Activated CD8-positive, alpha-beta memory T cell treated with anti-CD3 and anti-CD28 coated beads for 24 hours (primary cell): ENCODE results near the gene PRKN.

Experiments used
- DNase-seq: peaks from one replicate; pipeline ENCODE4 v3.0.0-alpha.2; 2020

Gene PRKN

GRCh38 chr6:162092816-162093502 lies 634.6 kb downstream of the PRKN start:
- DNase-seq, result no peak

- DNase-seq, result no peak
Measured at GRCh38 chr6:162090734-162091133, 636.8 kb downstream of the PRKN start.

GRCh38 chr6:162088091-162088490 lies 639.5 kb downstream of the PRKN start:
- DNase-seq, result no peak

- no peak for DNase-seq
Measured at GRCh38 chr6:162085561-162085960, 642.0 kb downstream of the PRKN start.

- no peak for DNase-seq
Measured at GRCh38 chr6:162082520-162082919, 645.0 kb downstream of the PRKN start.

- no peak for DNase-seq
Measured at GRCh38 chr6:162078667-162079066, 648.9 kb downstream of the PRKN start.

GRCh38 chr6:162078126-162078525 lies 649.4 kb downstream of the PRKN start:
- DNase-seq, result no peak

GRCh38 chr6:162076816-162077215 lies 650.8 kb downstream of the PRKN start:
- no peak for DNase-seq

- DNase-seq, result no peak
Measured at GRCh38 chr6:162074641-162075275, 652.8 kb downstream of the PRKN start.

GRCh38 chr6:162070639-162071038 lies 656.9 kb downstream of the PRKN start:
- DNase-seq, result no peak

- no peak for DNase-seq
Measured at GRCh38 chr6:162069995-162070394, 657.6 kb downstream of the PRKN start.

GRCh38 chr6:162068340-162068739 lies 659.2 kb downstream of the PRKN start:
- DNase-seq, result no peak

- no peak for DNase-seq
Measured at GRCh38 chr6:162063666-162064065, 663.9 kb downstream of the PRKN start.

- no peak for DNase-seq
Measured at GRCh38 chr6:162058281-162058875, 669.2 kb downstream of the PRKN start.

- DNase-seq, result no peak
Measured at GRCh38 chr6:162056745-162057144, 670.8 kb downstream of the PRKN start.

- DNase-seq, result no peak
Measured at GRCh38 chr6:162056061-162056460, 671.5 kb downstream of the PRKN start.

- DNase-seq, result no peak
Measured at GRCh38 chr6:162055365-162055764, 672.2 kb downstream of the PRKN start.

- no peak for DNase-seq
Measured at GRCh38 chr6:162053084-162053483, 674.5 kb downstream of the PRKN start.

- no peak for DNase-seq
Measured at GRCh38 chr6:162050579-162050978, 677.0 kb downstream of the PRKN start.

- no peak for DNase-seq
Measured at GRCh38 chr6:162046324-162046723, 681.2 kb downstream of the PRKN start.

- no peak for DNase-seq
Measured at GRCh38 chr6:162032620-162033019, 694.9 kb downstream of the PRKN start.

GRCh38 chr6:162029873-162030576 lies 697.5 kb downstream of the PRKN start:
- DNase-seq, result no peak

GRCh38 chr6:162026843-162027242 lies 700.7 kb downstream of the PRKN start:
- DNase-seq, result no peak

- DNase-seq, result no peak
Measured at GRCh38 chr6:162026031-162026430, 701.5 kb downstream of the PRKN start.
